HG02981 (cell line): ENCODE measurements around the gene GYG2.
"Not testable (repeated sequence)": the region's sequence is repeated elsewhere in the genome, so short reads cannot be mapped to it uniquely, and the experiment has no call there.

ENCODE experiments used
- ATAC-seq: cut with Tn5 transposase; IDR thresholded peaks from one replicate; pipeline ENCODE4 v1.9.1; 2021; ENCODE audit warnings: mild to moderate bottlenecking, moderate library complexity; ENCODE audit not compliant: unreplicated experiment

The GYG2 gene

GRCh38 chrX:2812161-2812907 is 16.4 kb upstream of the GYG2 start:
- not testable (repeated sequence) for ATAC-seq

- ATAC-seq, result no peak
Observed at GRCh38 chrX:2817036-2817435, 11.7 kb upstream of the GYG2 start.

- ATAC-seq, result no peak
Observed at GRCh38 chrX:2819345-2820135, 9.2 kb upstream of the GYG2 start.

GRCh38 chrX:2820136-2820771 is 8.5 kb upstream of the GYG2 start:
- ATAC-seq, result no peak

GRCh38 chrX:2823795-2824386 is 4.8 kb upstream of the GYG2 start:
- ATAC-seq, result no peak

- no peak for ATAC-seq
Observed at GRCh38 chrX:2824886-2825285, 3.8 kb upstream of the GYG2 start.

- ATAC-seq, result no peak
Observed at GRCh38 chrX:2828959-2829411, 255 bp downstream of the GYG2 start.

- no peak for ATAC-seq
Observed at GRCh38 chrX:2829469-2830246, 928 bp downstream of the GYG2 start.

- ATAC-seq, result no peak
Observed at GRCh38 chrX:2831471-2832228, 2.9 kb downstream of the GYG2 start.

- no peak for ATAC-seq
Observed at GRCh38 chrX:2837961-2838360, 9.2 kb downstream of the GYG2 start.

GRCh38 chrX:2840961-2841360 is 12.2 kb downstream of the GYG2 start:
- ATAC-seq, result no peak

GRCh38 chrX:2841537-2841936 is 12.8 kb downstream of the GYG2 start:
- no peak for ATAC-seq

- no peak for ATAC-seq
Observed at GRCh38 chrX:2846992-2847391, 18.3 kb downstream of the GYG2 start.

- no peak for ATAC-seq
Observed at GRCh38 chrX:2848871-2849301, 20.2 kb downstream of the GYG2 start.

GRCh38 chrX:2854918-2855317 is 26.2 kb downstream of the GYG2 start:
- ATAC-seq, result no peak

GRCh38 chrX:2855761-2856160 is 27.0 kb downstream of the GYG2 start:
- ATAC-seq, result no peak

GRCh38 chrX:2857566-2857965 is 28.8 kb downstream of the GYG2 start:
- no peak for ATAC-seq

GRCh38 chrX:2859197-2859797 is 30.6 kb downstream of the GYG2 start:
- no peak for ATAC-seq

- no peak for ATAC-seq
Observed at GRCh38 chrX:2862404-2862803, 33.7 kb downstream of the GYG2 start.
